Skeletal muscle satellite cell (primary cell): ENCODE measurements around the gene PCDH19.

Source experiments
- H3K27me3 ChIP-seq: 2 replicates; pipeline ENCODE4 v1.7.0; 2013; ENCODE audit warnings: low read length; ENCODE audit not compliant: control insufficient read depth, insufficient read depth
- H3K36me3 ChIP-seq: 2 replicates; pipeline ENCODE4 v1.7.0; 2013; ENCODE audit warnings: mild to moderate bottlenecking, control low read depth, low read length; ENCODE audit not compliant: insufficient read depth
- H3K4me1 ChIP-seq: 2 replicates; pipeline ENCODE4 v1.7.0; 2013; ENCODE audit warnings: low read length; ENCODE audit not compliant: control insufficient read depth, insufficient read depth
- H3K4me2 ChIP-seq: 2 replicates; pipeline ENCODE4 v1.7.0; 2013; ENCODE audit warnings: mild to moderate bottlenecking, low read length
- H3K4me3 ChIP-seq: 2 replicates; pipeline ENCODE4 v1.7.0; 2013; ENCODE audit warnings: low read length
- H3K9ac ChIP-seq: 2 replicates; pipeline ENCODE4 v1.7.0; 2013; ENCODE audit warnings: mild to moderate bottlenecking, low read depth, low read length, moderate library complexity
- H3K9me3 ChIP-seq: replicated peaks from 2 replicates; pipeline ENCODE4 v1.7.0; 2013; ENCODE audit warnings: mild to moderate bottlenecking, control low read depth, low read length

The PCDH19 gene

GRCh38 chrX:100274916-100275315 is 135.2 kb downstream of the PCDH19 start:
- Histone ChIP-seq H3K4me2 (no peak overlapping the region), H3K9ac (no peak overlapping the region), H3K27me3 (peaks cover 3% of the 10 kb centered on the region)

DNA sequence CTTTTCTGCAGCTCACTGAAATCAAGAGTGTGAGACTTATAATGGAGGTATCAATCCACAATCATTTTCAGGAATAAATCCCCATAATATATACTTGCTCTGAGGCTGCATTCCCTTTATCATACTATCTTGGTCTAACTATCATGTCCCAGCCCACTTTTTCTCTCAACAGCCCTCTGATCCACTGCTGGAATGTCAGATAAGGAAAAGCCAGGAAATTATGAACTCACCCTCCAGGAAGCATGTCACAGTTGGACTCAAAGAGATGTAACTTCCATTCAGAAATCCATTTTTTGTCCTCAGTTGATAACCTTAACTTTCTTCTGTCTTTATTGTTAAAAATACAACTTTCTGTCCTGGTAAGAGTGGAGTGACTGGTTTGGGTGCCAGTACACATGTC is 144.9 kb downstream of the PCDH19 start:
- H3K4me3 ChIP-seq = no peak overlapping the region
- no peaks in the 10 kb centered on the region for H3K4me1 ChIP-seq
- no peak overlapping the region for H3K9ac ChIP-seq
- no peaks in the 10 kb centered on the region for H3K36me3 ChIP-seq
- H3K9me3 ChIP-seq = no peaks in the 10 kb centered on the region
- no peaks in the 10 kb centered on the region for H3K27me3 ChIP-seq
- no peak overlapping the region for H3K4me2 ChIP-seq

More at GRCh38 chrX:100274916-100275315, 135.2 kb downstream of the PCDH19 start:
- no peaks in the 10 kb centered on the region for H3K4me1 ChIP-seq
- no peaks in the 10 kb centered on the region for H3K36me3 ChIP-seq
- H3K9me3 ChIP-seq = no peaks in the 10 kb centered on the region
- no peak overlapping the region for H3K4me3 ChIP-seq

- H3K4me3 ChIP-seq = no peak overlapping the region
- H3K4me1 ChIP-seq = no peaks in the 10 kb centered on the region
- H3K9ac ChIP-seq = no peak overlapping the region
- no peaks in the 10 kb centered on the region for H3K36me3 ChIP-seq
- H3K4me2 ChIP-seq = no peak overlapping the region
- H3K27me3 ChIP-seq = no peaks in the 10 kb centered on the region
- no peaks in the 10 kb centered on the region for H3K9me3 ChIP-seq
Observed at GRCh38 chrX:100264200-100264599, 145.9 kb downstream of the PCDH19 start.

DNA sequence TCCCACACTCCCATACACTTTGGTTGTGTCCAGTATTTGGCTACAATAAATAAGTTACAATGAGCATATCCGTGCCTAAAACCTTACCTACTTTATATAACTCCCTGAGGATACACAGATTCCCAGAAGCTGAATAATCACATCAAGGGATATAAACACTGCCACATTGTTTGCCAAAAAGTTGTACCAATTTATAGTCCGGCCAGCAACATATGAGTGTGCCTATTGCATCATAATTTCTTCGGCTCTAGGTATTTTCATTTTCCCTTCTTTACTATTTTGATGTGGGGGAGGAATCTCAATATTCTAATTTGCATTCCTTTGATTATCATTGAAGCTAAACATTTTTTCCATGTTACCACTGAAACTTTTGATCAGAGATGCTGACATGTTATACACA is 146.4 kb downstream of the PCDH19 start:
- Histone ChIP-seq H3K4me2 (no peak overlapping the region), H3K9me3 (no peaks in the 10 kb centered on the region), H3K4me1 (no peaks in the 10 kb centered on the region), H3K27me3 (no peaks in the 10 kb centered on the region), H3K36me3 (no peaks in the 10 kb centered on the region), H3K4me3 (no peak overlapping the region), H3K9ac (no peak overlapping the region)

GRCh38 chrX:100248885-100249493 is 161.1 kb downstream of the PCDH19 start:
- Histone ChIP-seq H3K4me1 (no peaks in the 10 kb centered on the region), H3K36me3 (no peaks in the 10 kb centered on the region), H3K9ac (no peak overlapping the region), H3K27me3 (no peaks in the 10 kb centered on the region), H3K9me3 (no peaks in the 10 kb centered on the region), H3K4me2 (no peak overlapping the region), H3K4me3 (no peak overlapping the region)

- Histone ChIP-seq H3K4me3 (no peak overlapping the region), H3K36me3 (no peaks in the 10 kb centered on the region), H3K27me3 (no peaks in the 10 kb centered on the region), H3K4me1 (no peaks in the 10 kb centered on the region), H3K9ac (no peak overlapping the region), H3K4me2 (no peak overlapping the region), H3K9me3 (no peaks in the 10 kb centered on the region)
Observed at GRCh38 chrX:100247826-100248225, 162.2 kb downstream of the PCDH19 start.

DNA sequence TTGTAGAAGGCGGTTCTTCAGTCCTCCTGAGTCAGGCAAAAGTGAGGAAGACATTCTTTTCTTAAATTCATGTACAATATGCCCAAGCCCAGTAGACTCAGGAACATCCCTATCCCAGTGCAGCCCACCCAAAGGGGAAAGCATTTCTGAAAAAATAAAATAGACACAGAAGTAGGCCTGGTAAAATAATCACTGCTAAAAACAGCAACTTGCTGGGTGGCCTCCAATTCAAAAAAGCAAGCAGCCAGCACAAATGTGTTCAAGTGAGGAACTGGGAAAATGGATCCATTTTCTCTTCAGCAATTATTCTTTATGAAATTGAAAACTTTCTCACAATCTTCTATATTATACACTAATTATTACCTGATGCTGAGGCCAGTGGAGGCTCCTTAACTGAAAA is 165.4 kb downstream of the PCDH19 start:
- Histone ChIP-seq H3K4me3 (no peak overlapping the region), H3K27me3 (no peaks in the 10 kb centered on the region), H3K9ac (no peak overlapping the region), H3K4me1 (no peaks in the 10 kb centered on the region), H3K36me3 (no peaks in the 10 kb centered on the region), H3K9me3 (no peaks in the 10 kb centered on the region), H3K4me2 (no peak overlapping the region)
